HG03159 (cell line): ENCODE measurements around the gene C17orf50.

Source experiments
- ATAC-seq: cut with Tn5 transposase; IDR thresholded peaks from one replicate; pipeline ENCODE4 v1.9.1; 2021; ENCODE audit warnings: mild to moderate bottlenecking, moderate library complexity; ENCODE audit not compliant: unreplicated experiment

Gene C17orf50

GRCh38 chr17:35760587-35760986, at the start of gene C17orf50:
Gene C17orf50, plus strand, starts transcription at chr17:35760887. Its CDS starts 55 bp downstream, at chr17:35760942.
- no peak for ATAC-seq

- no peak for ATAC-seq
Measured at GRCh38 chr17:35710950-35711349, 49.7 kb upstream of the C17orf50 start.

- ATAC-seq, result no peak
Measured at GRCh38 chr17:35713069-35713728, 47.5 kb upstream of the C17orf50 start.

GRCh38 chr17:35714988-35715387, 45.7 kb upstream of the C17orf50 start:
- ATAC-seq, result no peak

GRCh38 chr17:35715416-35715815, 45.3 kb upstream of the C17orf50 start:
- ATAC-seq, result no peak

GRCh38 chr17:35716173-35716572, 44.5 kb upstream of the C17orf50 start:
- no peak for ATAC-seq

- no peak for ATAC-seq
Measured at GRCh38 chr17:35716897-35717465, 43.7 kb upstream of the C17orf50 start.

GRCh38 chr17:35717475-35717874, 43.2 kb upstream of the C17orf50 start:
- no peak for ATAC-seq

GRCh38 chr17:35723735-35724134, 37.0 kb upstream of the C17orf50 start:
- no peak for ATAC-seq

GRCh38 chr17:35725058-35725457, 35.6 kb upstream of the C17orf50 start:
- ATAC-seq, result no peak

- ATAC-seq, result no peak
Measured at GRCh38 chr17:35725802-35726126, 34.9 kb upstream of the C17orf50 start.

- no peak for ATAC-seq
Measured at GRCh38 chr17:35726127-35726952, 34.3 kb upstream of the C17orf50 start.

GRCh38 chr17:35726953-35727460, 33.7 kb upstream of the C17orf50 start:
- ATAC-seq, result no peak

GRCh38 chr17:35727635-35728034, 33.1 kb upstream of the C17orf50 start:
- no peak for ATAC-seq

GRCh38 chr17:35728551-35728950, 32.1 kb upstream of the C17orf50 start:
- no peak for ATAC-seq

GRCh38 chr17:35729405-35729833, 31.3 kb upstream of the C17orf50 start:
- ATAC-seq, result no peak

GRCh38 chr17:35730400-35731005, 30.2 kb upstream of the C17orf50 start:
- ATAC-seq, result no peak

- ATAC-seq, result no peak
Measured at GRCh38 chr17:35731239-35731916, 29.3 kb upstream of the C17orf50 start, which contains the start of gene RASL10B. Gene RASL10B, plus strand, starts transcription at chr17:35731639. Its CDS starts 3,546 bp downstream, at chr17:35735185.

GRCh38 chr17:35731917-35732805, 28.5 kb upstream of the C17orf50 start:
- no peak for ATAC-seq

- ATAC-seq, result no peak
Measured at GRCh38 chr17:35732806-35733136, 27.9 kb upstream of the C17orf50 start.
